ENCODE results near the gene VDAC1.

GRCh38 chr5:134001938-134002731, 2.6 kb downstream of the VDAC1 start:
- TF ChIP-seq CTCF (IDR thresholded peaks at IDR 0.05) (no peak), POLR2A (IDR thresholded peaks at IDR 0.05) (no peak)

Measured in esophagus squamous epithelium (tissue), 4 donors.